ENCODE results near the gene KIAA1191.

KIAA1191 gene

DNA sequence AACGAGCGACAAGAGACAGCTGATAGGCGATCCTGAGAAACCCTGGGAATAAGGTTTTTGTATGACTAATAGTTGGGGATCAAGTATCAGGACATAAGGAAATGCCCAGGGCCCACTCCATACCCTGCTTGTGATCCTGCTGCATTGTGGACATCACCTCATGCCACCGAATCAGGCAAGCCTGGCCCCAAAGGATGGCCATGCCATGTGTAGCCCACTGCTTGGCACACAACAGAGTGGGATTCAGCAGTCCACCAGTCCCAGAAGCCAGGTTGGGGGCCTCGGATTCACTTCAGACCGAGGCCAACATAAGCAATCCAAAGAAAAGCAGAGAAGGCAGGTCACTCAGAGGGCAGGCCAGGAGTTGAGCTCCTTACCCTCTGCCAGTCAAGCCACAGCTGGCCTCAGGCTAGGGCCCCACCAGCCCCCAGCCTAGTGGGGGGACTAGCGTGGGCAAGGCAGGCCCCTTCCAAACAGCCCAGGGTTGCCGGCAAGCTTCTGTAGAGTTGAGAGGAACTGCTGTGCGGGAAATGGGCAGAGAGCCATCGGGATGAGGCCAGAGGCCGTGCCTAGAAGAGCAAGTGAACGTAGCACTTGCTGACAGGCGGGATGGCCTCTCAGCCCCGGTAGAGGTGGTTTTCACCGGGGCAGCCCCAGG lies 21.8 kb upstream of the KIAA1191 start:
- TF ChIP-seq, protein P1, sequence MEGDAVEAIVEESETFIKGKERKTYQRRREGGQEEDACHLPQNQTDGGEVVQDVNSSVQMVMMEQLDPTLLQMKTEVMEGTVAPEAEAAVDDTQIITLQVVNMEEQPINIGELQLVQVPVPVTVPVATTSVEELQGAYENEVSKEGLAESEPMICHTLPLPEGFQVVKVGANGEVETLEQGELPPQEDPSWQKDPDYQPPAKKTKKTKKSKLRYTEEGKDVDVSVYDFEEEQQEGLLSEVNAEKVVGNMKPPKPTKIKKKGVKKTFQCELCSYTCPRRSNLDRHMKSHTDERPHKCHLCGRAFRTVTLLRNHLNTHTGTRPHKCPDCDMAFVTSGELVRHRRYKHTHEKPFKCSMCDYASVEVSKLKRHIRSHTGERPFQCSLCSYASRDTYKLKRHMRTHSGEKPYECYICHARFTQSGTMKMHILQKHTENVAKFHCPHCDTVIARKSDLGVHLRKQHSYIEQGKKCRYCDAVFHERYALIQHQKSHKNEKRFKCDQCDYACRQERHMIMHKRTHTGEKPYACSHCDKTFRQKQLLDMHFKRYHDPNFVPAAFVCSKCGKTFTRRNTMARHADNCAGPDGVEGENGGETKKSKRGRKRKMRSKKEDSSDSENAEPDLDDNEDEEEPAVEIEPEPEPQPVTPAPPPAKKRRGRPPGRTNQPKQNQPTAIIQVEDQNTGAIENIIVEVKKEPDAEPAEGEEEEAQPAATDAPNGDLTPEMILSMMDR (IDR thresholded peaks at IDR 0.05; ENCODE audit: unreplicated experiment in 3 of 3): no peak
- no peak overlapping the region for H3K27ac Mint-ChIP-seq
- H3K4me3 Mint-ChIP-seq: no peak overlapping the region

DNA sequence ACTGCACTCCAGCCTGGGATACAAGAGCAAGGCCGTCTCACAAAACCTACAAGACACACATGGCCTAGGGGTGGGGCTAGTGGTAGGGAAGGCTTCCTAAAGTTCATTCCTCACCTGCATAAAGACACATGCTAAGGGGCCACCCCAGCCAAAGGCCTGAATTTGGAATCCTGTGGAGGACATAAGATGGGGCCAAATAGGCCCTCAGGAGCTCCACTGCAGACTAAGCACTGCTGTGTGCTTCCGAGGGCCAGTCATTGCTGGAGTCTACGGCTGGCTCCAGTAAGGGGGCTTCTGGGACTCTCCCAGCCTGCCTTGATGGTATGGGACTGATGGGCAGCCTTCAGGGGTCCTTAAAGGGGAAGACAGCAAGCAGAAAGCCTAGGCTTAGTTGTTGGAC lies 21.2 kb upstream of the KIAA1191 start:
- TF ChIP-seq, protein P1 (IDR thresholded peaks at IDR 0.05; ENCODE audit: unreplicated experiment in 3 of 3): no peak
- Mint-ChIP-seq H3K4me1 (peaks cover 15% of the 10 kb centered on the region), H3K27ac (no peak overlapping the region), H3K27me3 (ENCODE audit: low read depth) (no peaks in the 10 kb centered on the region), H3K36me3 (ENCODE audit: low read depth) (peaks cover 38% of the 10 kb centered on the region), H3K4me3 (no peak overlapping the region), H3K9me3 (no peaks in the 10 kb centered on the region)

More for the DNA sequence above, 21.8 kb upstream of the KIAA1191 start:
- Mint-ChIP-seq H3K36me3 (ENCODE audit: low read depth) (peaks cover 38% of the 10 kb centered on the region), H3K4me1 (peaks cover 19% of the 10 kb centered on the region), H3K27me3 (ENCODE audit: low read depth) (no peaks in the 10 kb centered on the region), H3K9me3 (no peaks in the 10 kb centered on the region)

DNA sequence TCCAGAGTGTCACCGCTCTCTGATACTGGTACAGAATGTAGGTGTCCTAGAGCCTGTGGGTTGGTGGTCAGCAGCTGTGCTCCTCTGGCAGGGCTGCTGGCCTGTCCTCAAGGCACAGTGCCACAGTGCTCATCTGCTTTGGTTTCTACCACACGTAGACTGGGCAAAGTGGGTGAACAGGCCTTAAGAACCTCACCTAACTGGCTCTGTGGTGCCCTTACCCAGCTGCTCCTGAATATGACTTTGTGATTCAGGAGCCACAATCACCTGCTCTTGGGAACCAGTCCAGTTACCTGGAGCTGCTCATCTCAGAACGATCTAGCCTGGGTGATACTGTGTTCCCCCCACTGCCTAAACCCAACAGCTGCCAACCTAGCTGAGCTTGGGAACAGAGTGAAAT lies 20.4 kb upstream of the KIAA1191 start:
- Mint-ChIP-seq H3K27ac (no peak overlapping the region), H3K4me1 (peaks cover 7% of the 10 kb centered on the region), H3K36me3 (ENCODE audit: low read depth) (peaks cover 38% of the 10 kb centered on the region), H3K27me3 (ENCODE audit: low read depth) (no peaks in the 10 kb centered on the region), H3K4me3 (no peak overlapping the region), H3K9me3 (no peaks in the 10 kb centered on the region)
- TF ChIP-seq, protein P1 (IDR thresholded peaks at IDR 0.05; ENCODE audit: unreplicated experiment in 3 of 3): no peak

DNA sequence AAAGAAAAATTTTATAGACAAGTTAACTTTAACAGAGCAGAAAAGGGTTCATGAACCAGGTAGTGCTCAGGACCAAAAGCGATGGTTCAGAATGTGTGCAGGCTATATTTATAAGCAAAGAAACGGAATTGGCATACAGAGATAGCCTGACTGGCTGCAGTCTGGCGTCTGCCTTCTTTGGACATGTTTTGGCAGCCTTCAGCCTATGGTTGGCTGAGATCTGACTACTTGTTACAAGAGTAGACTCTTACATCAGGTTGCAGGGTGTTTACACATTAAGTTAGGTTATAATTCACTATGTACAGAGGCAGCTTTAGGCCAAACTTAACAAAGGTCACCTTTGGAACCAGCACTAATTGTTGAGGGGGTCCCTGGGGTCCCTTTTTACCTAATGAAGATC lies 19.9 kb upstream of the KIAA1191 start:
- no peak overlapping the region for H3K4me3 Mint-ChIP-seq
- no peaks in the 10 kb centered on the region for H3K9me3 Mint-ChIP-seq
- no peak overlapping the region for H3K27ac Mint-ChIP-seq
- H3K36me3 Mint-ChIP-seq (ENCODE audit: low read depth): peaks cover 40% of the 10 kb centered on the region
- TF ChIP-seq, protein P1 (IDR thresholded peaks at IDR 0.05; ENCODE audit: unreplicated experiment in 3 of 3): no peak
- no peaks in the 10 kb centered on the region for H3K27me3 Mint-ChIP-seq (ENCODE audit: low read depth)
- peaks cover 2% of the 10 kb centered on the region for H3K4me1 Mint-ChIP-seq

DNA sequence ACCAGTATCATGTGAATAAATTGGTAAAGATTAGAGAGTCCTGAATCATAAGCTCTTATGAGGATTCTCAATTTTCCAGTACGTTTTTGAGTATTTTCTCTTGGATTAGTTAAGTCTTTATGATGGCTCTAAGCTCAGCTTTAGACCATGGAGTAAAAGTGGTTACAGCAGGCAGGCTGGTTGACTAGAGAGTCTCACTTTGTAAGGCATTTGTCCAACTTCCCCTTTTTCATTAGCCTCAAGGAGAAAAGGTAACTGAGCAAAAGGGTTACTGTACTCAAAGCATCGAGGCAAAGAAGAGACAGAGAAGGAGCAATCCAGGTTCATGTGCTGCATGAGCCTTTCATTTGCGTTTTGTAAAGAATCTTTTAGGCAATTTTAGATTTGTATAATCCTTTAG lies 18.3 kb upstream of the KIAA1191 start:
- Mint-ChIP-seq H3K27ac (no peak overlapping the region), H3K27me3 (ENCODE audit: low read depth) (no peaks in the 10 kb centered on the region), H3K36me3 (ENCODE audit: low read depth) (peaks cover 28% of the 10 kb centered on the region), H3K4me3 (no peak overlapping the region), H3K4me1 (no peaks in the 10 kb centered on the region), H3K9me3 (no peaks in the 10 kb centered on the region)
- TF ChIP-seq, protein P1 (IDR thresholded peaks at IDR 0.05; ENCODE audit: unreplicated experiment in 3 of 3): no peak

Measured in nephron (organoid).